ENCODE measurements around the gene SNRNP27.

The SNRNP27 gene

GRCh38 chr2:69954084-69954483, 60.3 kb downstream of the SNRNP27 start:
- no peak for DNase-seq (ENCODE audit: low read depth)
- no peak overlapping the region for H3K4me3 ChIP-seq (replicated peaks; ENCODE audit: low read depth, low read length)
- TF ChIP-seq, protein P1, sequence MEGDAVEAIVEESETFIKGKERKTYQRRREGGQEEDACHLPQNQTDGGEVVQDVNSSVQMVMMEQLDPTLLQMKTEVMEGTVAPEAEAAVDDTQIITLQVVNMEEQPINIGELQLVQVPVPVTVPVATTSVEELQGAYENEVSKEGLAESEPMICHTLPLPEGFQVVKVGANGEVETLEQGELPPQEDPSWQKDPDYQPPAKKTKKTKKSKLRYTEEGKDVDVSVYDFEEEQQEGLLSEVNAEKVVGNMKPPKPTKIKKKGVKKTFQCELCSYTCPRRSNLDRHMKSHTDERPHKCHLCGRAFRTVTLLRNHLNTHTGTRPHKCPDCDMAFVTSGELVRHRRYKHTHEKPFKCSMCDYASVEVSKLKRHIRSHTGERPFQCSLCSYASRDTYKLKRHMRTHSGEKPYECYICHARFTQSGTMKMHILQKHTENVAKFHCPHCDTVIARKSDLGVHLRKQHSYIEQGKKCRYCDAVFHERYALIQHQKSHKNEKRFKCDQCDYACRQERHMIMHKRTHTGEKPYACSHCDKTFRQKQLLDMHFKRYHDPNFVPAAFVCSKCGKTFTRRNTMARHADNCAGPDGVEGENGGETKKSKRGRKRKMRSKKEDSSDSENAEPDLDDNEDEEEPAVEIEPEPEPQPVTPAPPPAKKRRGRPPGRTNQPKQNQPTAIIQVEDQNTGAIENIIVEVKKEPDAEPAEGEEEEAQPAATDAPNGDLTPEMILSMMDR (IDR thresholded peaks at IDR 0.05; ENCODE audit: low read length, missing control alignments) = no peak

All from fibroblast of pulmonary artery (primary cell).